NCI-H2227 (cell line): ENCODE measurements around the gene UBASH3A.
"Not testable (repeated sequence)": the region's sequence is repeated elsewhere in the genome, so short reads cannot be mapped to it uniquely, and the experiment has no call there.

Experiments
- DNase-seq: peaks from one replicate; lab custom pipeline; 2025; ENCODE audit not compliant: unreplicated experiment; lab: John Stamatoyannopoulos, UW

Gene UBASH3A

DNA sequence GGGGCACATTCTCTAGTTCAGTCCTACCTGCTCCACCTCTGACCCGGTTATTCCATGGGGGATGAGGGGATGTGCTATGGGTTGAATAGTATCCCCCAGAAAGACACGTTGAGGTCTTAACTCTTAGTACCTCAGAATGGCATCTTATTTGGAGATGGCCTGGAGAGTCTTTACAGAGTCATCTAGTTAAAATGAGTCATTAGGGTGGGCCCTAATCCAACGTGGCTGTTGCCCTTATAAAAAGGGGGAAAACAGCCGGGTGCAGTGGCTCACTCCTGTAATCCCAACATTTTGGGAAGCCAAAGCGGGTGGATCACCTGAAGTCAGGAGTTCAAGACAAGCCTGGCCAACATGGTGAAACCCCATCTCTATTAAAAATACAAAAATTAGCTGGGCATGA, 13.5 kb upstream of the UBASH3A start:
- no peak for DNase-seq

GRCh38 chr21:42390696-42391095, 13.0 kb upstream of the UBASH3A start:
- DNase-seq, result no peak

- no peak for DNase-seq
These were observed 12.4 kb upstream of the UBASH3A start for GRCh38 chr21:42391297-42391696.

- DNase-seq, result no peak
These were observed 10.8 kb upstream of the UBASH3A start for GRCh38 chr21:42392731-42393442.

- no peak for DNase-seq
These were observed 10.2 kb upstream of the UBASH3A start for GRCh38 chr21:42393443-42393950.

DNA sequence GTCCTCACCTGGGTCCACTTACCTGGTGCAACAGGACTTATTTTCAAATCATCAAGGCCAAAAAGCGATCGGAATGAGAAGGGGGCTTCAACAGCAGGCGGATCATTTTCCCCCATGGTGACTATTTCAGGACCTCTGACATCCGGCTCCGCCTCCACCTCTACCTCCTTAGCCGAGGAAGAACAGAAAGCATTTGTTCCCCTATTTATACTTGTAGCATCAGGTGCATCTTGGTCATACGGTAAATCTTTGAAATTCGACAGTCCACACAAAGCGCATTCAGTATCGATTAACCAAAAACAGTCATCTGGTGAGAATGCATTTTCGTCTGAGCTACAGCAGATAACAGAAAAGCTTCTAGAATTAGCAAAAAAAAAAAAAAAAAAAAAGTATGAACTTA, 8.4 kb upstream of the UBASH3A start:
- no peak for DNase-seq

- DNase-seq, result no peak
These were observed 7.6 kb upstream of the UBASH3A start, which contains the start of gene TMPRSS3 for GRCh38 chr21:42395905-42396651. Gene TMPRSS3 (minus strand): TSS chr21:42396052. CDS start chr21:42395417, 635 bp downstream.

DNA sequence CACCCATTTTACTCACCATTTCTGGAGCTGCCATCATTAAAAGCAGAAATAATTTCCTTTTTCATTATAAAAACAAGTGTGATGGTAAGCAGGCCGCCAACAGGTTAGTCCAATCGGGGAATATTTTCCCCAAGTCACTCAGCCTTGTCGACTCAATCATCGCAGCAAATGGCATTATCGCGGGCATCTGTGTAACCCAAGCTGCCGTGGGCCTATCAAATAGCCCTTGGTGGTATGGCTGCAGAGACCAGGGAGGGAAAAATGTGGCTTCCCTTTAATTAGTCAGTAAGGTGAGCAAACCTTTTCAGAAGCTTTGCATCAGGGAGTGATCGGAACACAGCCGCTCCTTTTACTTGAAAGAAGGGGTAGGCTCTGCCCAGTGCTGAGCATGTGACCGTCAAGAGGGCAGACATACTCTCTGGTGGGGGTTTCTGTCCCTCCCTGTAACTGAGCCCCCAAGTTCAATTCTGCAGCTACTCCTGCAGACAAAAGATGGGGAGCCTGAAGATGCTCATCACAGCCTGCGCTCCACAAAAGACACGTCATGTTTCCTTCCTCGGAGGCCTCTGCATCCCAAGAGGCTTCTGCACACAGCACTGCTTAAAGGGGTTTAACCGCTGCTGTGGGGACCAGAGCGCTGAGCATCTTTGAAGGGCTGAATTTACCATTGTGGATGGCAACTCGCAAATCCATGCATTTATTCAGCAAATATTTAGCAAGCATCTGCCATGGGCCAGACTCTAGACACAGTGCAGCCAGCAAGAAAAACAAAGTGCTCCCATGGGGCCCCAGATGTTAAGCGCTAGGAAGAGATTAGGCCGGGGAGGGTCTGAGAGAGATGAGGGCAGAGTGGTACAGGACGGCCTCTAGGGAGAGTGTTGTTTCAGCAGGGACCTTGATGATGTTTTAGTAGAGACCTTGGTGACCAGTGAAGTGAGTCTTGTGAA, 6.6 kb upstream of the UBASH3A start:
- no peak for DNase-seq

- DNase-seq, result no peak
These were observed 5.8 kb upstream of the UBASH3A start for GRCh38 chr21:42397746-42398394.

- no peak for DNase-seq
These were observed 5.2 kb upstream of the UBASH3A start for GRCh38 chr21:42398436-42399028.

DNA sequence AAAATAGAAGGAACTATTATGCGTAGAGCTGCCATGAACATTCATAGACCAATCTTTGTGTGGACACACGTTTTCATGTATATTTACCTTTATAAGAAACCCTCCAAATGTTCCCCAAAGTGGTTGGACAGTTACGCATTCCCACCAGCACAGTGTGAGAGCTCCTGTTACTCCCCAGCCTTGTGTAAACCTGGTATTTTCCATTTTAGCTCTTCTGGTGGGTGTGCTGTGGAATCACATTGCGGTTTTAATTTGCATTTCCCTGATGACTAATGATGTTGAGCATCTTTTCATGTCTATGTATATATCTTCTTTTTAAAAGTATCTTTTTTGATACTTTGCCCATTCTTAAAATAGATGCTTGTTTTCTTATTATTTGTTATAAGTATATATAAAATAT, 3.2 kb upstream of the UBASH3A start:
- no peak for DNase-seq

DNA sequence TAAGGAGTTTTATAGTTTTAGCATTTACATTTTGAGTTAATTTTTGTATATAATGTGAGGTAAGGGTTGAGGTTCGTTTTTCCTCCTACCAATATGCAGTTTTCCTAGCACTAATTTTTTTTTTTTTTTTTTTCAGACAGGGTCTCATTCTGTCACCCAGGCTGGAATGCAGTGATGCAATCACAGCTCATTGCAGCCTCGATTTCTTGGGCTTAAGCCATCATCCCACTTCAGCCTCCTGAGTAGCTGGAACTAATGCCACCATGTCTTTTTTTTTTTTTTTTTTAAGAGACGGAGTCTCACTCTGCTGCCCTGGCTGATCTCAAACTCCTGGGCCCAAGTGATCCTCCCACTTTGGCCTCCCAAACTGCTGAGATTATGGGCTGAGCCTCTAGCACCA, 2.5 kb upstream of the UBASH3A start:
- DNase-seq, result no peak

DNA sequence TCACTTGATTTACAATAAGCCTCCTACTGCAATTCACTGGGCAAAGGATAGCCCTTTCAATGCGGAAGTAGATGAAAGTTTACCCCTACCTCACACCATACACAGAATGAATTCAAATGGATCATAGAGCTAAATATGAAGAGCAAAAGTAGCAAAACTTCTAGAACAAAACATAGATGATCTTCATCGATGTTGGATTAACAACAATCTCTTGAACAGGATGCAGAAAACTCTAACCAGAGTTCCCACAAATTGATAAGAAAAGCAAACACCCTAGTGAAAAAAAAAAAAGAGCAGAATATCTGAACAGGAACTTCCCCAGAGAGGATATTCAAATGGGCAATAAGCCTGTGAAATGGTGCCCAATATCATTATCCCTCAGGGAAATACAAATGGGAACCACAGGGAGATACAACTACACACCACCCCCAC, 1.9 kb upstream of the UBASH3A start:
- DNase-seq, result no peak

GRCh38 chr21:42404539-42404938, 837 bp downstream of the UBASH3A start:
- no peak for DNase-seq

- no peak for DNase-seq
These were observed 1.6 kb downstream of the UBASH3A start for GRCh38 chr21:42405064-42406013.

DNA sequence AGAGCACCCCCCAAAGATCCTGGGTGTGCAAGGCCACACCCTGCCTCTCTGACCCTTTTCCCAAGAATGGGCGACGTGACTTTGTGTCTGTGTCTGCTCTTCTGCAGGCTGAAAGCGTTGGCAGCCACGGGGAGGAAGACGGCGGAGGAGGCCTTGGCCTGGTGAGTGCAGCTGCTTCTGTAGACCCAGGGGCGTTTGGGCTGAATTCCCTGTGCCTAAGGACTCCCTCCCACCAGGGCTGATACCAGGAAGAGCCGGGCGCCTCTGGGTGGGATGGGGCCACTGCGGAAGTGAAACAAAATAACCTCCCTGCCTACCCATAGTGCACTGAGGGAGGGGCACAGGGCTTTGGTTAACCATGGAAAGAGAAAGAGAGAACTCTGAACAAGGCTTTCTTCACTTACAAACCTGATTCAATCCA, 2.5 kb downstream of the UBASH3A start:
- no peak for DNase-seq

GRCh38 chr21:42406866-42407265, 3.2 kb downstream of the UBASH3A start:
- DNase-seq, result no peak

DNA sequence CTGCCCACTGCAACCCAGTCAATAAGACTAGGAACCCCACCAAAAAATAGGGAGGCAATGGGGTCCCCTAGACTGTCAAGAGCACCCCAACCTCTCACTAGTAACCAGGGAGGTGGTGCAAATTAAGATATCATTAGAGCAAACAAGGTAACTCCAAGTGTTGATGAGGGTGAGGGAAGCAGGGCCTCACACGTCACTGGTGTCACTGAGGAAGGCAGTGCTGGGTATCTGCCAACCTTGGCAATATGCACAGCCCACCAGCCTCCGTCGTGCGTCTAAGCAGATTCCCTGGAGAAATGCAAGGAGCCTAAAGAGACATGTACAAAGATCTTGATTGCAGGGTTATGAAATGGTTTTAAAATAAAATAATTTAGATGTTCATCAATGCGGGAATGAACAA, 3.8 kb downstream of the UBASH3A start:
- no peak for DNase-seq

- not testable (repeated sequence) for DNase-seq
These were observed 5.0 kb downstream of the UBASH3A start for GRCh38 chr21:42408718-42409117.
